TTC549 (cell line): ENCODE measurements around the gene SLC35E3.
"Not testable (repeated sequence)": the region's sequence is repeated elsewhere in the genome, so short reads cannot be mapped to it uniquely, and the experiment has no call there.

Experiments
- FAIRE-seq: peaks from 2 replicates; lab custom pipeline; 2012; peaks lifted over from hg19 to GRCh38; lab: Jason Lieb, UNC

Gene SLC35E3

DNA sequence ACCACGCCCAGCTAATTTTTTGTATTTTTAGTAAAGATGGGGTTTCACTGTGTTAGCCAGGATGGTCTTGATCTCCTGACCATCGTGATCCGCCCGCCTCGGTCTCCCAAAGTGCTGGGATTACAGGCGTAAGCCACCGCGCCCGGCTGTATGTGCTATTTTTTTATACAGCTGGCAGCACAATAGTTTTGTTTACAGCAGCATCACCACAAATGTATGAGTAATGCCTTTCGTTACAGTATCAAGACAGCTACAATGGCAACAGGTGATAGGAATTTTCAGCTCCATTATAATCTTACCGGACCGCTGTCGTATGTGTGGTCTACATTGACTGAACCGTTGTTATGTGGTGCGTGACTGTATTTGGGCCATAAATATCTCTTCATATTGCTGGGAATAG is 50.4 kb downstream of the SLC35E3 start:
- FAIRE-seq = no peak

DNA sequence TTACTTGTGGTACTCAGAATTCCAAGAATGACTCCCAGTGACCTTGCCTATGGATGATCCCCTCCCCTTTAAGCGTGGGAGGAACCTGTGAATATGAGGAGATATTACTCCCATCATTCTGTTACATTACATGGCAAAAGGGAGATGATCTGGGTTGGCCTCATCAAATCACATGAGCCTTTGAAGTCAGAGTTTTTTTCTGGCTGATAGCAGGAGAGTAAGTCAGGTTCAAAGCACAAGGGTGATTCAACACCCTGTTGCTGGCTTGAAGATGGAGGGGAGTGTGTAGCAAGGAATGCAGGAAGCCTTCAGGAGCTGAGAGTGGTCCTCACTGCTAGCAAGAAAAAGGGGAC is 52.9 kb downstream of the SLC35E3 start:
- FAIRE-seq = no peak

DNA sequence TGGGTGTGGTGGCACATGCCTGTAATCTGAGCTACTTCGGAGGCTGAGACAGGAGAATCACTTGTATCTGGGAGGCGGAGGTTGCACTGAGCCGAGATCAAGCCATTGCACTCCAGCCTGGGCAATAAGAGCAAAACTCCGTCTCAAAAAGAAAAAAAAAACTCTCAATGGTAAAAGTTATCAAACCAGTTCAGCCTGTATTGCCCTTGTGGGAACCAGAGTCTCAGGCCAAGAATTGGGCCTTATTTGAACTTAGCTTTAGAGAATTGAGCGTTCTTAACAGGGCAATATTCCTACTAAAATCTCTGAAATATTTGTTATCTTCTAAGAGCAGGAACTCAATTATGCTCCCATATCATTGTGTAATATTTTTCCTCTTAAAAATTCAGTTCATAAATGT is 54.3 kb downstream of the SLC35E3 start:
- no peak for FAIRE-seq

DNA sequence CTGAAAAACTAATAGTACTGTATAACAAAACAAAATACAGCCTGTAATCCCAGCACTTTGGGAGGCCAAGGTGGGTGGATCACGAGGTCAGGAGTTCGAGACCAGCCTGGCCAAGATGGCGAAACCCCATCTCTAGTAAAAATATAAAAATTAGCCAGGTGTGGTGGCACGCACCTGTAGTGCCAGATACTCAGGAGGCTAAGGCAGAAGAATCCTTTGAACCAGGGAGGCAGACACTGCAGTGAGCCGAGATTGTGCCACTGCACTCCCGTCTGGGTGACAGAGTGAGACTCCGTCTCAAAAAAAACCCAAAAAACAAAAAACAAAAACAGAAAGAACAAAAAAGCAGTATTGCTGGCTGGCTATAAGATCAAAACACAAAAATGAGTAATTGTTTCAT is 55.1 kb downstream of the SLC35E3 start:
- not testable (repeated sequence) for FAIRE-seq

DNA sequence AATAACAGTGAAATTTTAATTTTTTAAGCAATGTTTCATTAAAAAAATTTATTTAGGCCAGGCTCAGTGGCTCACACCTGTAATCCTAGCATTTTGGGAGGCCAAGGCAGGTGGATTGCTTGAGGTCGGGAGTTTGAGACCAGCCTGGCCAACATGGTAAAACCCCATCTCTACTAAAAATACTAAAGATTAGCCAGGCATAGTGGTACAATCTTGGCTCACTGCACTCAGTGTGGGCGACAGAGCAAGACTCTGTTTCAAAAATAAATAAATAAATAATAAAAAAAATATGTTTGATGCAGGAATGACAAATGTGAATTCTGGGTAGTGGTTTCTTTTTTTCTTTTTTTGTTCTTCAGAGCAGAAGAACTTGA is 56.4 kb downstream of the SLC35E3 start:
- not testable (repeated sequence) for FAIRE-seq

DNA sequence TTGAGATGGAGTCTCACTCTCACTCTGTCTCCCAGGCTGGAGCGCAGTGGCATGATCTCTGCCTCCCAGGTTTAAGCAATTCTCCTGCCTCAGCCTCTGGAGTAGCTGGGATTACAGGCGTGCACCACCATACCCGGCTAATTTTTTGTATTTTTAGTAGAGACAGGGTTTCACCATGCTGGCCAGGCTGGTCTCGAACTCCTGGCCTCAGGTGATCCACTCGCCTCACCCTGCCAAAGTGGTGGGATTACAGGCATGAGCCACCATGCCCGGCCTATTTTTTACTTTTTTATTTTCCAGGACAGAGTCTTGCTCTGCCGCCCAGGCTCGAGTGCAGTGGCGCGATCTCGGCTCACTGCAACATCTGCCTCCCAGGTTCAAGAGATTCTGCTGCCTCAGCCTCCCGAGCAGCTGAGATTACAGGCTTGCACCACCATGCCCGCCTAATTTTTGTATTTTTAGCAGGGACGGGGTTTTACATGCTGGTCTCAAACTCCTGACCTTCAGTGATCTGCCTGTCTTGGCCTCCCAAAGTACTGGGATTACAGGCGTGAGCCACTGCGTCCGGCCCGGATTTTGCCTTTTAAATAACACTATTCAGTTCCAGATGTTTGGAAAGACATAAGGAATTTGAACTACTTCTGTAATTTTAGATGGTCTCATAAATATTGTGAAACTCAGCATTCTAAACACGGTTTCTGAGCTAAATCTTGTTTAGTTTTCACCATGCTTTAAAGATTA is 57.1 kb downstream of the SLC35E3 start:
- not testable (repeated sequence) for FAIRE-seq

DNA sequence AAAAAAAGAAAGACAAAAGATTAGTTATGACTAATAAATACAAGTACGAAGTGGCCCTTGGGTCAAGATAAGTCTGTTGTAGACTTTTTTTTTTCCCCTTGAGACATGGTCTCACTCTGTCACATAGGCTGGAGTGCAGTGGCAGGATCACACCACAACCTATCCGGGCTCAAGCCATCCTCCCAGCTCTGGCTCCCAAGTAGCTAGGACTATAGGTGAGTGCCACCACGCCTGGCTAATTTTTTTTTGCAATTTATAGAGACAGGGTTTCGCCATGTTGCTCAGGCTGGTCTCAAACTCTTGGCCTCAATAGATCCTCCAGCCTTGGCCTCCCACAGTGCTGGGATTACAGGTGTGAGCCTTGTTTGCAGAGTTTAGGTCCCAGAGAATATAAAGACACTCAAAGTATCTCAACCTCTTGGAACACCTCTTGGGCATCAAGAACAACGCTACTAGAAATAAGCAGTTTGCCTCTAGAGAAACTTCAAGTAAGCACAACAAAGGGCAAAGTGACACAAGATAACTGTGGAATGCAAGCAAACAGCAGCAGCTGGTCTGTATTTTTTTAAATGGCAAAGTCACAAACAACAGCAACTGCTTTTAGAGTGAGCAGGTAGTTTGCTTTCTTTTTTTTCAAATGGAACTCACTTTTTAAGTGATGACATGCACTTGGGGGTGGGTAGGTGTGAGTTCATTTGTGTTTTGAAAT is 58.1 kb downstream of the SLC35E3 start:
- no peak for FAIRE-seq

DNA sequence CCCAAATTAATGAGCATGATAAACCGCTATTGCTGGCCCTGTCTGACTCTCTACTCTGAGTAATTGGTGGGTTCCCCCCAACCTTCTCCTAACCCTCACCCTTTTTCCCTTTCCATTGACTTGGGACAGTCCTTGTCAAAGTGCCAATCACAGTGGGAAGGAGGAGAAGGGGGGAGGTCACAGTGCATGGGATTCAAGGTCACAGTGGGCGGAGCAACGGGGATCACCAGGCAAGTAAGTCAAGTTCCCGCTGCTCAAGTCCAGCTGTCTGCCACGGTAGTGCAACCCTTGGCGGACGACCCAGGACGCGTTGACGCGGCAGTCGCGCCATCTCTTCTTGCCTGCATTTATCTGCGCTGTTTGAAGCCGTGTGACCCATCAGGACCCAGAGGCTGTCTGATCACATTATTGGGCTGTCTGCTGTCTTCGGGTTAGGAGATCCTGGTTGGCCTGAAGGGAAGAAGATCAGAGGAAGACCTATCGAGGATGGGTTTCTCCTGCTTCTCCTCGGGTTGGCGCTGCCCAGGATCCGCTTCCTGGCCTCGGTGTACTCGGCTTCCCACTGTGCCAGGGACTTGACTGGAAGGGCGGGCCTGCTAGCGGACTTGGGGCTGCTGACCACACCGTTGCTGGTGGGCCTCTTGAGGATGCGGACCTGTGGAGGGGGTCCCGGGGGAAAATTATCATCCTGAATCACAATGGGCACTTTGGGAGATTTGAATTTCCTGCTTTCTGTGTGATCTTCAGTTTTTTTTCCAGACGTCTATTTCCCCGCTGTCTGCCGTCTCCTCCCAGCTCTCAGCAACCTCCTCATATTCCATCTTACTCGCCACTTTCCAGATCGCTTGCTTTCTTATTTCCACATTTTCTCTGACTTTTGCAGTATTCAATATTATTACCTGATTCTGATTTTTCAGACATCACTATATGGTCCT is 58.9 kb downstream of the SLC35E3 start:
- no peak for FAIRE-seq

DNA sequence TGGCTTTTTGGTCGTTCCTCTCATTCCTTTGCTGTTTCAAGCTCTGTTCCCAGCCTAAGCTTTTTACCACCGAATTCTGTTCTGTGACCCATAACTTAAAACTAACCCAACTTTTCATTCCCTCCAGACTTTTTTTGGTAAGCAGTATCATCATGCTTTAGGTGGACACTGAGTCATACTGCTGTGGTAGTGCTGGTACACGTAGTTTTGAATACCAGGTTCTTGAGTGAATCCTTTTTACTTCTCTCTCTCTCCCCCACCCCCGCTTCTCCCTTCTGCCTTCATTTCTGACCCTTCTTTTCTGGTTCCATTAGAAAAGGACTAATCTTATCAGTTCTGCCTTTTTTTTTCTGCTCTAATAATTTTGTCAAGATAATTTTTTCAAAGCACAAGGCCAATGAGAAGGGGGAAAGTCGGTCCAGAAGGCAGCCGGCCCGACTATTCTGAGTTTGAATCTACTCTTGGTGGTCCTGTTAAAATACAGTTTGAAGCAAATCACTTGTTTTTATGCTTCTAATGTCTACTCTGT is 59.7 kb downstream of the SLC35E3 start:
- FAIRE-seq = no peak

DNA sequence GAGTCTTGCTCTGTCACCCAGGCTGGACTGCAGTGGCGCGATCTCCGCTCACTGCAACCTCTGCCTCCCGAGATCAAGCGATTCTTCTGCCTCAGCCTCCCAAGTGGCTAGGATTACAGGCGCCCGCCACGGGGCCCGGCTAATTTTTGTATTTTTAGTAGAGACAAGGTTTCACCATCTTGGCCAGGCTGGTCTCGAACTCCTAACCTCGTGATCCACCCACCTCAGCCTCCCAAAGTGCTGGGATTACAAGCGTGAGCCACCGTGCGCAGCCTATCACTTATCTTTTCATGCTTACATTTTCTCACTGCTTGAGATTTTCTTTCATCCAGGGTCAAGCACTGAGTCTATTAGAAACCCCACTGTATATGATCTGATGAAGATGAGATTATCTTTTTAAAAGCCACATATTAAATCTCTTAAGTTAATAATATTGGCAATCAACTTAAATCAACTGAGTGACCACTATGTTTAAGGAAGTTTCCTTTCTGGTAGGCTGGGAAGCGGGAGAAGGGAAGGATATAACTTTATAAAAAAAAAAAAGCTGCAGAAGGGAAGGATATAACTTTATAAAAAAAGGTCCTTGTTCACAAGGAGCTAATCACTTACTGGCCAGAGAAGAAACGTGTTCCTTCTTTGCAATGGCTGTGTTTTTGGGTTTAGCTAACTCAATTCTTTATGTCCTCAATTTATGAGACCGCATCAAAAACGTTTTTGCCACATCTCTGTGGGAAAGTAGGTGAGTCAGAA is 60.7 kb downstream of the SLC35E3 start:
- FAIRE-seq = no peak

DNA sequence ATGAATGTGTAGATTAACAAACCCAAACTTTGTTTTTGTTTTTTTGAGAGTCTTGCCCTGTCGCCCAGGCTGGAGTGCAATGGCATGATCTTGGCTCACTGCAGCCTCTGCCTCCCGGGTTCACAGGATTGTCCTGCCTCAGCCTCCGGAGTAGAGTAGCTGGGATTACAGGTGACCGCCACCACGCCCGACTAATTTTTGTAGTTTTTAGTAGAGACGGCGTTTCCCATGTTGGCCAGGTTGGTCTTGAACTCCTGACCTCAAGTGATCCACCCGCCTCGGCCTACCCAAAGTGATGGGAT is 61.2 kb downstream of the SLC35E3 start:
- not testable (repeated sequence) for FAIRE-seq

DNA sequence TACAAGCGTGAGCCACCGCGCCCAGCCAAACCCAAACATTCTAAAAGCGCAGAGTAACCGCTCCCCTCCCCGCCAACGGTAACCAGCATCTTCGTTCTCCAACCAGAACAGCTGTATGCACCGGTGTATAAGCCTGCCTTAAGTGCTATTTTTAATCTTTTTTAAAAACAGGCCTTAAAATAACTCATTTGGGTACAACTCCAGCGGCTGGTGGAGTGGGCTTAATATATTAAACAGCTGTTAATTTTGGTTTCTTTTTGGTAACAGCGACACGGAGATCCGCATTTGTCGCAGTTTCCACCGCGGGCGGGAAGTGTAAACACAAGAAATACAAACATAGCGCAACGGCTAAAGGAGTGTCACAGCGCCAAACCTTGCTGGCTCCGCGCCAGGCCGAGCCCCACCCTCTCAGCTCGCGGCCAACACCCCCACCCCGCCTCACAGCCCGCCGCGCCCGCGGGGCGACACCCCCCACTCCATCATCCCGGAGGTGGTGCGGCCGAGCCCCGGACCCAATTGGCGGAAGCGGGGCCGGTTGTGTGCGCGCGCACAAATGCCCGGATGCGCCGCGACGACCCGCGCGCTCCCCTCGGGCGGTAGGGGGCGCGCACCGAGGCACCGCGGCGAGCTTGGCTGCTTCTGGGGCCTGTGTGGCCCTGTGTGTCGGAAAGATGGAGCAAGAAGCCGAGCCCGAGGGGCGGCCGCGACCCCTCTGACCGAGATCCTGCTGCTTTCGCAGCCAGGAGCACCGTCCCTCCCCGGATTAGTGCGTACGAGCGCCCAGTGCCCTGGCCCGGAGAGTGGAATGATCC is 61.8 kb downstream of the SLC35E3 start, which contains the start of gene MDM2:
MDM2 (plus strand) TSS at position 602 of the 812 bp plus-strand sequence. CDS start 301 bp downstream, outside the sequence.
- no peak for FAIRE-seq

DNA sequence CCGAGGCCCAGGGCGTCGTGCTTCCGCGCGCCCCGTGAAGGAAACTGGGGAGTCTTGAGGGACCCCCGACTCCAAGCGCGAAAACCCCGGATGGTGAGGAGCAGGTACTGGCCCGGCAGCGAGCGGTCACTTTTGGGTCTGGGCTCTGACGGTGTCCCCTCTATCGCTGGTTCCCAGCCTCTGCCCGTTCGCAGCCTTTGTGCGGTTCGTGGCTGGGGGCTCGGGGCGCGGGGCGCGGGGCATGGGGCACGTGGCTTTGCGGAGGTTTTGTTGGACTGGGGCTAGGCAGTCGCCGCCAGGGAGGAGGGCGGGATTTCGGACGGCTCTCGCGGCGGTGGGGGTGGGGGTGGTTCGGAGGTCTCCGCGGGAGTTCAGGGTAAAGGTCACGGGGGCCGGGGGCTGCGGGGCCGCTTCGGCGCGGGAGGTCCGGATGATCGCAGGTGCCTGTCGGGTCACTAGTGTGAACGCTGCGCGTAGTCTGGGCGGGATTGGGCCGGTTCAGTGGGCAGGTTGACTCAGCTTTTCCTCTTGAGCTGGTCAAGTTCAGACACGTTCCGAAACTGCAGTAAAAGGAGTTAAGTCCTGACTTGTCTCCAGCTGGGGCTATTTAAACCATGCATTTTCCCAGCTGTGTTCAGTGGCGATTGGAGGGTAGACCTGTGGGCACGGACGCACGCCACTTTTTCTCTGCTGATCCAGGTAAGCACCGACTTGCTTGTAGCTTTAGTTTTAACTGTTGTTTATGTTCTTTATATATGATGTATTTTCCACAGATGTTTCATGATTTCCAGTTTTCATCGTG is 62.6 kb downstream of the SLC35E3 start:
- FAIRE-seq = no peak

DNA sequence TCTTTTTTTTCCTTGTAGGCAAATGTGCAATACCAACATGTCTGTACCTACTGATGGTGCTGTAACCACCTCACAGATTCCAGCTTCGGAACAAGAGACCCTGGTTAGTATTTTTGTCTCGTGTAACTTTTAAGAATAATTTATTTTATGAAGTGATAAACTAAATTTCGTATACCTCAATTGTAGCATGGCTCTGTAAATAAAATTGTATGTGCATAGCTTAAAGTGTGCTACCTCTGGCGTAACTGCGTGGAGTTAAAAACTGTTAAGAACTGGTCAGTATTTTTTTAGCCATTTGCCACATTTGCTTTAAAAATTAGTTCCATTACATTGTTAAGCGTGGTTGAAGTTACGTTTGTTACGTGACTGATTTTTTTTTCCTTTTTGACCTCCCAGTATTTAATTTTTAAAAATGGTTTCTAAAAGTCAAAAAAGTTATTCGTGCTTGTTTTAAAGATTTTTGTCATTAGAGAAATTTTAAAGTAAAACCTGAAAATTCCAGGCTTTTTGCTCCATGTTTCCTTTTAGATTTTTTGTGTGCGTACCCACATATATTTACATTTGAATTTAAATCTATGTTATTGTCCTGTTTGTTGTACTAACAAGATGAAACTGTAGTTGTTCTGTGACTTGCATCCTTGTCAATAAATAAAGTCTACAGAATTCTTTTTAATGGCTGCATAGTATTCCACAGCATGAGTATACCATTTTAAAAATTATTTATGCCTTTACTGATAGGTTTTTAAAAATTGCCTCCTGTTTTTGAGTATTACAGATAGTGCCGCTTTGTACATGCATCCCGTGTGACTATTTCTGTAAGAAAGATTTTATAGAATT is 63.4 kb downstream of the SLC35E3 start:
- FAIRE-seq = no peak

DNA sequence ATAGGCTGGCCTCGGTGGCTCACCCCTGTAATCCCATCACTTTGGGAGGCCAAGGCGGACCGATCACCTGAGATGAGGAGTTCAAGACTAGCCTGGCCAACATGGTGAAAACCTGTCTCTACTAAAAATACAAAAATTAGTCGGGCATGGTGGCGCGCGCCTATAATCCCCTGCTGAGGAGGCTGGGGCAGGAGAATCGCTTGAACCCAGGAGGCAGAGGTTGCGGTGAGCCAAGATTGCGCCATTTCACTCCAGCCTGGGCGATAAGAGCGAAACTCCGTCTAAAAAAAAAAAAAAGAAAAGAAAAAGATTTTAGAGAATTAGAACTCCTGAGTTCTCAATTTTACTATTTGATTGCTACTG is 64.0 kb downstream of the SLC35E3 start:
- FAIRE-seq = not testable (repeated sequence)

DNA sequence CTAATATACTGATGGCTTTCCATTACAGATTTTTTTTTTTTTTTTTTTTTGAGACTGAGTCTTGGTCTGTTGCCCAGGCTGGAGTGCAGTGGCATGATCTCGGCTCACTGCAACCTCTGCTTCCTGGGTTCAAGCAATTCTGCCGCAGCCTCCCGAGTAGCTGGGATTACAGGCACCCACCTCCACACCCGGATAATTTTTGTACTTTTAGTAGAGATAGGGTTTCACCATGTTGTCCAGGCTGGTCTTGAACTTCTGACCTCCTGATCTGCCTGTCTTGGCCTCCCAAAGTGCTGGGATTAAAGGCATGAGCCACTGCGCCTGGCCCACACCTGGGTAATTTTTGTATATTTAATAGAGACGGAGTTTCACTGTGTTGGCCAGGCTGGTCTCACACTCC is 65.6 kb downstream of the SLC35E3 start:
- not testable (repeated sequence) for FAIRE-seq

DNA sequence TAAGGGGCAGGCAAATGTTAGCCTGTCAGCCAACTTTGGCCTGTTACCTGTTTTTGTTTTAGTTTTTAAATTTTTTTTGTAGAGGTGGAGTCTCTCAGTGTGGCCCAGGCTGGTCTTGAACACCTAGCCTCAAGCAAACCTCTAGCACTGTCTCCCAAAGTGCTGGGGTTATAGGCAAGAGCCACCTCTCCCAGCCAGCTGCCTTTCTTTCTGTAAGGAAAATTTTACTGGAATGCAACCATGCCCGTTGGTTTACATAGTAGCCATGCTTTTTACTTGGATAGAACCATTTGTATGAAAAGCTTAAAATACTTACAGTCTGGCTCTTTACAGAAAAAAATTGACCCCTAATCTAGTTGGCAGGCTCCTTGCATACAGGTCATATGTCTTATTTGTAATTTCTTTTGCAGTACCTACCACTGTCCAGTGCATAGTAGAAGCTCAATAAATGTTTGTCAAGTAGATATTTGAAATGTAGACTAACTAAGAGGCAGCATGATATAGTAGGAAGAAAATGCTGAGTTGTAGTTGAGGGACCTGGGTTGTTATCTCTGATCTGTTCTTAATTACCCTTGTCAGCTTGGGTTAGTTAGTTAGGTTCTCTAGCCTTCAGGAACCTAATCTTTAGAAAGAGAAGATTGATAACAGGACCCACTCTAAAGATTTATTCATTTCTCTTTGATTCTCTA is 66.7 kb downstream of the SLC35E3 start:
- no peak for FAIRE-seq

DNA sequence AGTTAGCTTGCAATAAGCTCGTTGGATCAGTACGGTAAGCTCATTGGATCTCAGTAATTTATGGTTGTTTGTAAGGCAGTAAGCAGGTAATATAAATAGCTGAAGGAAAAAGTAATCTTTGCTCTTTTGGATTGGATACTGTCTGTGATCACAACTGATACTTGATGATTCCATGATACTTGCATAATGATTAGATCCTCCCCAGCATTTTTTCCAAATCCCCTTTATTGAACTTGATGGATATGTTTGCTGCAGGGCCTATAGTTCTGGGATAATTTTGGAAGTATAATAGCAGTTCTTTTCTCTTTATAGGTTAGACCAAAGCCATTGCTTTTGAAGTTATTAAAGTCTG is 67.2 kb downstream of the SLC35E3 start:
- FAIRE-seq = no peak
